DOHH2 (cell line): ENCODE results near the gene GRIA3.

Experiments
- EZH2phosphoT487 ChIP-seq: fragments of 200-600 bp; sonication (generic); IDR thresholded peaks from 2 replicates; pipeline ENCODE4 v1.6.1; 2017; ENCODE audit warnings: borderline replicate concordance, mild to moderate bottlenecking, antibody characterized with exemption, low read length, moderate library complexity, mixed read lengths
- TF ChIP-seq, protein P1 (sequence below): fragments of 200-600 bp; sonication (generic); IDR thresholded peaks from one replicate; pipeline ENCODE4 v1.5.1; 2014; ENCODE audit warnings: antibody characterized with exemption, mild to moderate bottlenecking, low read depth, low read length; ENCODE audit not compliant: poor library complexity, severe bottlenecking

DNA sequence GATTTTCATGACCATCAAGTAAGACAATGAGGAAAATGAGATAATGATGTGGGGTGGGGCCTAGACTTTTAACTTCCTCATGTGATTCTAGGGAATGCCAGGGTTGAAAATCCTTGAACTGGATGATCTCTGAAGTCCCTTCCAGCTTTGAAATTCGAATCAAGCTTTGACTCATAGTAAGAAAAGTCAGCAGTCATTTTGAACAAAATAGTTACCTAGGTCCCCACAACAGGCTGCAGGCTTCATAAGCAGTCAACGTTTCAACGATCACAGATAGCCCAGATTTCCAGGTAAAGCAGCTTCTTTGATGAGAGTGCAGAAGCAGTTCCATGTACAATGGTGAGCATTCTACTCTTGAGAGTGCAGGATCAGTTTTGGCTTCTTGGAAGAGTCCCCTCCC, 93.7 kb downstream of the GRIA3 start:
- TF ChIP-seq, protein P1, sequence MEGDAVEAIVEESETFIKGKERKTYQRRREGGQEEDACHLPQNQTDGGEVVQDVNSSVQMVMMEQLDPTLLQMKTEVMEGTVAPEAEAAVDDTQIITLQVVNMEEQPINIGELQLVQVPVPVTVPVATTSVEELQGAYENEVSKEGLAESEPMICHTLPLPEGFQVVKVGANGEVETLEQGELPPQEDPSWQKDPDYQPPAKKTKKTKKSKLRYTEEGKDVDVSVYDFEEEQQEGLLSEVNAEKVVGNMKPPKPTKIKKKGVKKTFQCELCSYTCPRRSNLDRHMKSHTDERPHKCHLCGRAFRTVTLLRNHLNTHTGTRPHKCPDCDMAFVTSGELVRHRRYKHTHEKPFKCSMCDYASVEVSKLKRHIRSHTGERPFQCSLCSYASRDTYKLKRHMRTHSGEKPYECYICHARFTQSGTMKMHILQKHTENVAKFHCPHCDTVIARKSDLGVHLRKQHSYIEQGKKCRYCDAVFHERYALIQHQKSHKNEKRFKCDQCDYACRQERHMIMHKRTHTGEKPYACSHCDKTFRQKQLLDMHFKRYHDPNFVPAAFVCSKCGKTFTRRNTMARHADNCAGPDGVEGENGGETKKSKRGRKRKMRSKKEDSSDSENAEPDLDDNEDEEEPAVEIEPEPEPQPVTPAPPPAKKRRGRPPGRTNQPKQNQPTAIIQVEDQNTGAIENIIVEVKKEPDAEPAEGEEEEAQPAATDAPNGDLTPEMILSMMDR: no peak
- TF ChIP-seq EZH2phosphoT487: no peak
